ENCODE results near the gene LIM2.

Gene LIM2

DNA sequence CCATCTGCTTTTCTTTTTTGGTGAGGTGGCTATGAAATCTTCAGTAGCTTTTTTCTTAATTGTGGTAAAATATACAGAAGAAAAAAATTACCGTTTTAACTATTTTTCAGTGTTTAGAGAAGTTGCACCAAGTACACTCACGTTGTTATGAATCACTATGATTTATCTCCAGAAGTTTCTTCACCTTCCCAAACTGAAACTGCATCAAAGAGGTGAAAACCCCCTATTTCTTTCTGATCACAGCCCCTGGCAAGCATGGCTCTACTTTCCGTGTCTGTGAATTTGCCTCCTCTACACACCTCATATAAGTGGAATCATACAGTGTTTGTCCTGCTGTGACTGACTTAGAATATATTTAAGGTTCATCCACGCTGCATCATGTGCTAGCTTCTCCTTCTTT lies 45.3 kb upstream of the LIM2 start:
- ATAC-seq: no peak
- TF ChIP-seq PPARA (CRISPR knock-in tag; IDR thresholded peaks at IDR 0.05; ENCODE audit: borderline replicate concordance): no peak
- no peak for TF ChIP-seq CSDC2 (CRISPR knock-in tag; IDR thresholded peaks at IDR 0.05)
- no peak for TF ChIP-seq BACH2 (CRISPR knock-in tag; IDR thresholded peaks at IDR 0.05; ENCODE audit: borderline replicate concordance)
- TF ChIP-seq, protein P1, sequence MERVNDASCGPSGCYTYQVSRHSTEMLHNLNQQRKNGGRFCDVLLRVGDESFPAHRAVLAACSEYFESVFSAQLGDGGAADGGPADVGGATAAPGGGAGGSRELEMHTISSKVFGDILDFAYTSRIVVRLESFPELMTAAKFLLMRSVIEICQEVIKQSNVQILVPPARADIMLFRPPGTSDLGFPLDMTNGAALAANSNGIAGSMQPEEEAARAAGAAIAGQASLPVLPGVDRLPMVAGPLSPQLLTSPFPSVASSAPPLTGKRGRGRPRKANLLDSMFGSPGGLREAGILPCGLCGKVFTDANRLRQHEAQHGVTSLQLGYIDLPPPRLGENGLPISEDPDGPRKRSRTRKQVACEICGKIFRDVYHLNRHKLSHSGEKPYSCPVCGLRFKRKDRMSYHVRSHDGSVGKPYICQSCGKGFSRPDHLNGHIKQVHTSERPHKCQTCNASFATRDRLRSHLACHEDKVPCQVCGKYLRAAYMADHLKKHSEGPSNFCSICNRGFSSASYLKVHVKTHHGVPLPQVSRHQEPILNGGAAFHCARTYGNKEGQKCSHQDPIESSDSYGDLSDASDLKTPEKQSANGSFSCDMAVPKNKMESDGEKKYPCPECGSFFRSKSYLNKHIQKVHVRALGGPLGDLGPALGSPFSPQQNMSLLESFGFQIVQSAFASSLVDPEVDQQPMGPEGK (CRISPR knock-in tag; IDR thresholded peaks at IDR 0.05; ENCODE audit: borderline replicate concordance): no peak
- TF ChIP-seq TCF4 (CRISPR knock-in tag; IDR thresholded peaks at IDR 0.05; ENCODE audit: borderline replicate concordance): no peak
- no peak for TF ChIP-seq OSR1 (CRISPR knock-in tag; IDR thresholded peaks at IDR 0.05)
- TF ChIP-seq, protein P2, sequence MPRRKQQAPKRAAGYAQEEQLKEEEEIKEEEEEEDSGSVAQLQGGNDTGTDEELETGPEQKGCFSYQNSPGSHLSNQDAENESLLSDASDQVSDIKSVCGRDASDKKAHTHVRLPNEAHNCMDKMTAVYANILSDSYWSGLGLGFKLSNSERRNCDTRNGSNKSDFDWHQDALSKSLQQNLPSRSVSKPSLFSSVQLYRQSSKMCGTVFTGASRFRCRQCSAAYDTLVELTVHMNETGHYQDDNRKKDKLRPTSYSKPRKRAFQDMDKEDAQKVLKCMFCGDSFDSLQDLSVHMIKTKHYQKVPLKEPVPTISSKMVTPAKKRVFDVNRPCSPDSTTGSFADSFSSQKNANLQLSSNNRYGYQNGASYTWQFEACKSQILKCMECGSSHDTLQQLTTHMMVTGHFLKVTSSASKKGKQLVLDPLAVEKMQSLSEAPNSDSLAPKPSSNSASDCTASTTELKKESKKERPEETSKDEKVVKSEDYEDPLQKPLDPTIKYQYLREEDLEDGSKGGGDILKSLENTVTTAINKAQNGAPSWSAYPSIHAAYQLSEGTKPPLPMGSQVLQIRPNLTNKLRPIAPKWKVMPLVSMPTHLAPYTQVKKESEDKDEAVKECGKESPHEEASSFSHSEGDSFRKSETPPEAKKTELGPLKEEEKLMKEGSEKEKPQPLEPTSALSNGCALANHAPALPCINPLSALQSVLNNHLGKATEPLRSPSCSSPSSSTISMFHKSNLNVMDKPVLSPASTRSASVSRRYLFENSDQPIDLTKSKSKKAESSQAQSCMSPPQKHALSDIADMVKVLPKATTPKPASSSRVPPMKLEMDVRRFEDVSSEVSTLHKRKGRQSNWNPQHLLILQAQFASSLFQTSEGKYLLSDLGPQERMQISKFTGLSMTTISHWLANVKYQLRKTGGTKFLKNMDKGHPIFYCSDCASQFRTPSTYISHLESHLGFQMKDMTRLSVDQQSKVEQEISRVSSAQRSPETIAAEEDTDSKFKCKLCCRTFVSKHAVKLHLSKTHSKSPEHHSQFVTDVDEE (CRISPR knock-in tag; IDR thresholded peaks at IDR 0.05): no peak
- TF ChIP-seq POU6F1 (CRISPR knock-in tag; IDR thresholded peaks at IDR 0.05; ENCODE audit: borderline replicate concordance, low read depth): no peak
- TF ChIP-seq ZC3H10 (CRISPR knock-in tag; IDR thresholded peaks at IDR 0.05): no peak
- TF ChIP-seq ESRRG (CRISPR knock-in tag; IDR thresholded peaks at IDR 0.05): no peak
- no peak for TF ChIP-seq ZFP30 (CRISPR knock-in tag; IDR thresholded peaks at IDR 0.05)
- TF ChIP-seq CREB5 (CRISPR knock-in tag; IDR thresholded peaks at IDR 0.05; ENCODE audit: low read depth): no peak

DNA sequence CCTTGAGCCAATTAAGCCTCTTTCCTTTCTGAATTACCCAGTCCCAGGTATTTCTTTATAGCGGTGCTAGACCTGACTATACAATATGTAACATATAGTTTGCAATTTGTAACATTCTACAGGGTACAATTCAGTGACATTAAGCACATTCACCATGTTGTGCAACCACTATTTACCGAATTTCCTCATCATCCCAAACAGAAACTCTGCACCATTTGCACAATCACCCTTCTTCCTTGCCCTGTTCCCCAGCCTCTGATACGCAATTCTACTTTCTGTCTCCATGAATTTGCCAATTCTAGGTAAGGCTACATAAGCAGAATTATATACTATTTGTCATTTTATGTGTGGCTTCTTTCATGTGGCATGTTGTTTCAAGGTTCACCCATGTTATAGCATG lies 43.4 kb upstream of the LIM2 start:
- no peak for ATAC-seq
- no peak for TF ChIP-seq TCF4 (CRISPR knock-in tag; IDR thresholded peaks at IDR 0.05; ENCODE audit: borderline replicate concordance)
- no peak for TF ChIP-seq ZNF70 (CRISPR knock-in tag; IDR thresholded peaks at IDR 0.05)
- TF ChIP-seq, protein P2 (CRISPR knock-in tag; IDR thresholded peaks at IDR 0.05): no peak
- TF ChIP-seq ZNF8 (CRISPR knock-in tag; IDR thresholded peaks at IDR 0.05): no peak
- TF ChIP-seq PPARA (CRISPR knock-in tag; IDR thresholded peaks at IDR 0.05; ENCODE audit: borderline replicate concordance): no peak
- no peak for TF ChIP-seq ZNF565 (CRISPR knock-in tag; conservative IDR thresholded peaks at IDR 0.05; ENCODE audit: low read depth)
- no peak for TF ChIP-seq ZC3H10 (CRISPR knock-in tag; IDR thresholded peaks at IDR 0.05)
- TF ChIP-seq RARB (CRISPR knock-in tag; IDR thresholded peaks at IDR 0.05): no peak
- TF ChIP-seq TOX (CRISPR knock-in tag; IDR thresholded peaks at IDR 0.05; ENCODE audit: borderline replicate concordance): no peak
- TF ChIP-seq CREB5 (CRISPR knock-in tag; IDR thresholded peaks at IDR 0.05; ENCODE audit: low read depth): no peak
- TF ChIP-seq ARNTL (CRISPR knock-in tag; IDR thresholded peaks at IDR 0.05; ENCODE audit: borderline replicate concordance, low read depth): no peak

Data from SK-N-SH treated with all-trans-retinoic acid at 6 μM for 48 hours (cell line).